HEK293 (cell line): ENCODE measurements around the gene ZNF432.

Experiments used
- ATF2 ChIP-seq: fragments of 450-650 bp; formaldehyde crosslinking; IDR thresholded peaks from 2 replicates; pipeline ENCODE4 v1.5.1; 2016; ENCODE audit warnings: missing biosample characterization, missing genetic modification characterization, low read depth
- CTCF ChIP-seq: fragments of 450-650 bp; formaldehyde crosslinking; IDR thresholded peaks from 2 replicates; pipeline ENCODE4 v1.5.1; 2016; ENCODE audit warnings: missing biosample characterization, missing genetic modification characterization
- GLIS1 ChIP-seq: fragments of 450-650 bp; formaldehyde crosslinking; IDR thresholded peaks from 2 replicates; pipeline ENCODE4 v1.5.1; 2016; ENCODE audit warnings: missing biosample characterization, missing genetic modification characterization
- OVOL3 ChIP-seq: fragments of 450-650 bp; formaldehyde crosslinking; IDR thresholded peaks from 2 replicates; pipeline ENCODE4 v1.5.1; 2016; ENCODE audit warnings: missing biosample characterization, missing genetic modification characterization
- REPIN1 ChIP-seq: fragments of 450-650 bp; formaldehyde crosslinking; IDR thresholded peaks from 2 replicates; pipeline ENCODE4 v1.5.1; 2017; ENCODE audit warnings: missing biosample characterization, missing genetic modification characterization, low read depth
- YY1 ChIP-seq: fragments of 450-650 bp; formaldehyde crosslinking; IDR thresholded peaks from 2 replicates; pipeline ENCODE4 v1.5.1; 2018; ENCODE audit warnings: missing biosample characterization, missing genetic modification characterization
- ZBTB20 ChIP-seq: fragments of 450-650 bp; formaldehyde crosslinking; IDR thresholded peaks from 2 replicates; pipeline ENCODE4 v1.5.1; 2016; ENCODE audit warnings: missing biosample characterization, missing genetic modification characterization
- ZNF138 ChIP-seq: fragments of 450-650 bp; formaldehyde crosslinking; IDR thresholded peaks from 2 replicates; pipeline ENCODE4 v1.5.1; 2016; ENCODE audit warnings: missing biosample characterization, missing genetic modification characterization, borderline replicate concordance
- ZNF211 ChIP-seq: fragments of 450-650 bp; formaldehyde crosslinking; IDR thresholded peaks from 2 replicates; pipeline ENCODE4 v1.5.1; 2016; ENCODE audit warnings: low read depth, missing biosample characterization, missing genetic modification characterization
- ZNF239 ChIP-seq: fragments of 450-650 bp; formaldehyde crosslinking; IDR thresholded peaks from 2 replicates; pipeline ENCODE4 v1.5.1; 2016; ENCODE audit warnings: missing biosample characterization, missing genetic modification characterization
- ZNF558 ChIP-seq: fragments of 450-650 bp; formaldehyde crosslinking; IDR thresholded peaks from 2 replicates; pipeline ENCODE4 v1.5.1; 2016; ENCODE audit warnings: missing biosample characterization, missing genetic modification characterization
- ZNF658 ChIP-seq: fragments of 450-650 bp; formaldehyde crosslinking; IDR thresholded peaks from 2 replicates; pipeline ENCODE4; 2016; ENCODE audit warnings: missing biosample characterization, missing genetic modification characterization
- ZNF747 ChIP-seq: fragments of 450-650 bp; formaldehyde crosslinking; IDR thresholded peaks from 2 replicates; pipeline ENCODE4 v1.5.1; 2016; ENCODE audit warnings: missing biosample characterization, missing genetic modification characterization
- ZNF830 ChIP-seq: fragments of 450-650 bp; IDR thresholded peaks from 2 replicates; pipeline ENCODE4 v1.5.0; 2018; ENCODE audit warnings: missing biosample characterization, missing genetic modification characterization, low read depth, mild to moderate bottlenecking, moderate library complexity

GRCh38 chr19:52010674-52011073 lies 38.0 kb downstream of the ZNF432 start:
- TF ChIP-seq ZNF830 (tag by site-specific recombination) = no peak
- no peak for TF ChIP-seq ZNF747
- no peak for TF ChIP-seq GLIS1 (tag by site-specific recombination)
- TF ChIP-seq ATF2 (tag by site-specific recombination) = no peak
- no peak for TF ChIP-seq CTCF
- TF ChIP-seq ZNF211 (tag by site-specific recombination) = no peak
- TF ChIP-seq ZNF239 (tag by site-specific recombination) = no peak
- no peak for TF ChIP-seq ZNF658 (tag by site-specific recombination)
- TF ChIP-seq REPIN1 (tag by site-specific recombination) = no peak
- no peak for TF ChIP-seq ZNF558
- no peak for TF ChIP-seq YY1
- no peak for TF ChIP-seq OVOL3
- no peak for TF ChIP-seq ZBTB20
- TF ChIP-seq ZNF138 (tag by site-specific recombination) = no peak
